HG02840 (cell line): ENCODE data around the gene ATF1.
"Not testable (repeated sequence)": the region's sequence is repeated elsewhere in the genome, so short reads cannot be mapped to it uniquely, and the experiment has no call there.

Source experiments
- ATAC-seq: cut with Tn5 transposase; IDR thresholded peaks from one replicate; pipeline ENCODE4 v1.9.1; 2021; ENCODE audit warnings: mild to moderate bottlenecking, moderate library complexity, moderate number of reproducible peaks; ENCODE audit not compliant: unreplicated experiment, low FRiP score

ATF1 gene

GRCh38 chr12:50790081-50790480, 26.2 kb downstream of the ATF1 start:
- no peak for ATAC-seq

GRCh38 chr12:50799908-50800307, 36.0 kb downstream of the ATF1 start:
- no peak for ATAC-seq

DNA sequence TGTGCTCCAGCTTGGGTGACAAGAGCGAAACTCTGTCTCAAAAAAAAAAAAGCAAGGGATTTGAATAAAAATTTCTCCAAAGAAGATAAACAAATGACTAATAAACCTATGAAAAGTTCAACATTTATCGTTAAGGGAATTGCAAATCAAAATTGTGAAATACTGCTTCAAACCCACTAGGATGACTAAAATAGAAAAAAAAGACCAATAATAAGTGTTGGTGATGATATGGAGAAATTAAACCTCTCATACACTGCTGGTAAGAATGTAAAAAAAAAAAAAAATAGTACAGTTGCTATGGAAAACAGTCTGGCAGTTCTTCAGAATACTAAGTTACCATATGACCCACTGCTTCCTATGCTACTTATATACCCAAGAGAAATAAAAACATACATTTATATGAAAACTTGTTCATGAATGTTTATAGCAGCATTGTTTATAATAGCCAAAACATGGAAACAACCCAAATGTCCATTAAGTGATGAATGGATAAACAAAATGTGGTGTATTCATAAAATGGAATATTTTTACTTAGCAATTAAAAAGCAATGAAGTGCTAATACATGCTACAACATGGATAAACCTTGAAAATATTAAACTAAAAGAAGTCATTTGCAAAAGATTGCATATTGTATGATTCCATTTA, 39.5 kb downstream of the ATF1 start:
- ATAC-seq = no peak

DNA sequence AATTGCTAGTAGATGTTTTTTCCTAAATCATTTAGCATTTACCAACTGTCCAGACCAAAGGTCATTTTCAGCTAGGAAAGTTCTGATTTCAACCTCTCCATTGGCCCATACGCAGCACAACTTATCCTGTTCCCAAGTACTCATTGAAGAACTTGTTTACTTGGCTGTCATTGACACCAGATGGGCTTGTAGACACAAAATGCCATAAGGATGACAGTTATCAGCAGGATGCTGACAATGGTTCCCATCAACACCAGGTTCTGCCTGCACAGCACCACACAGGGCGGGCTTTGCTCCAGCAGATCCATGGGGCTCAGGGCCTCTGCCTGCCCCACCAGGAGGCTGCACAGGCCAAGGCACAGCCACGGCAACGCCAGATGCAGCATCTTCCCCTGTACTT, 42.3 kb downstream of the ATF1 start:
- no peak for ATAC-seq

DNA sequence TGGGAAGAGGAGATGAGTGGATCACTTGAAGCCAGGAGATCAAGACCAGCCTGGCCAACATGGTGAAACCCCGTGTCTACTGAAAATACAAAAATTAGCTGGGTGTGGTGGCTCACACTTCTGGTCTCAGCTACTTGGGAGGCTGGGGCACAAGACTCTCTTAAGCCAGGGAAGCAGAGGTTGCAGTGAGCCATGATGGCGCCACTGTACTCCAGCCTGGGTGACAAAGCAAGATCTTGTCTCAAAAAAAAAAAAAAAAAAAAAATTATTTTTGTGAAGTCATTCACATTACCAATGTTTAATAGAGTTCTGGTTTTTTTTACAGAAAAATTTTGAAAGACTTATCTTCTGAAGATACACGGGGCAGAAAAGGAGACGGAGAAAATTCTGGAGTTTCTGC, 45.2 kb downstream of the ATF1 start:
- not testable (repeated sequence) for ATAC-seq

- ATAC-seq = not testable (repeated sequence)
Measured at GRCh38 chr12:50814921-50815320, 51.0 kb downstream of the ATF1 start.

GRCh38 chr12:50820177-50820576, 56.3 kb downstream of the ATF1 start:
- ATAC-seq = no peak

DNA sequence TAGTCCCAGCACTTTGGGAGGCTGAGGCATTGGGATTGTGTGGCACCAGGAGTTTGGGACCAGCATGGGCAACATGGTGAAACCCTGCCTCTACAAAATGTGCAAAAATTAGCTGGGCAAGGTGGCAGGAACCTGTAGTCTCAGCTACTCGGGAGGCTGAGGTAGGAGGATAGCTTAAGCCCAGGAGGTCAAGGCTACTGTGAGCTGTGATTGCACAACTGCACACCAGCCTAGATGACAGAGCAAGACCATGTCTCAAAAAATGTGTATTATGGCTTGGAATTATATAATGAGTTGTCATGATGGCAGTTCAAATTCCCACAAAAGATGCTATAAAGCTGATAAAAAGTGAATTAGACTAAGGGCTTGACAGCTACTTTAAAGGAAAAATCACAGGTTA, 58.2 kb downstream of the ATF1 start:
- ATAC-seq = no peak

DNA sequence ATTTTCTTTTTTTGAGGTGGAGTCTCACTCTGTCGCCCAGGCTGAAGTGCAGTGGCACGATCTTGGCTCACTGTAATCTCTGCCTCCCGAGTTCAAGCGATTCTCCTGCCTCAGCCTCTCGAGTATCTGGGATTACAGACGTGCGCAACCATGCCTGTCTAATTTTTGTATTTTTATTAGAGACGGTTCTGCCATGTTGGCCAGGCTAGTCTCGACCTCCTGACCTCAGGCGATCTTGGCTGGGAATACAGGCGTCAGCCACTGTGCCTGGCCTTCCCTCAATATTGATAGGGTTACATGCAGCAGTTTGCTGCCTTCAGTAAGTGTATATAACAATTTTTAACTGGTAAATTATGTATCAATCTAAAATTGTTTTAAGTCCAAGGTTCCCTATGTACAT, 59.8 kb downstream of the ATF1 start:
- not testable (repeated sequence) for ATAC-seq

DNA sequence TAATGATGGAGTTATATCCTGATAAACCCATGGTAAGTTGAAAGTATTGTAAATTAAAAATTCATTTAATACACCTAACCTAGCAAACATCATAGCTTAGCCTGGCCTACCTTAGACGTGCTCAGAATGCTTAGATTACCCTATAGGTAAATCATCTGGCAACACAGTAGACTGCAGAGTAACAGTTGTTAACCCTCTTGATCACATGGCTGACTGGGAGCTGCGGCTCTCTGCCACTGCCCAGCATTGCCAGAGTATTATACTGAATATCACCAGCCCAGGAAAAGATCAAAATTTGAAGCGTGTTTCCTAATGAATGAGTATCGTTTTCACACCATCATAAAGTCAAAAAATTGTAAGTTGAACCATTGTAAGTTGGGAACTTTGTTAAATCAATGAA, 61.0 kb downstream of the ATF1 start:
- ATAC-seq = no peak

GRCh38 chr12:50825372-50825838, 61.5 kb downstream of the ATF1 start:
- no peak for ATAC-seq

- ATAC-seq = no peak
Measured at GRCh38 chr12:50828121-50828520, 64.2 kb downstream of the ATF1 start.

GRCh38 chr12:50828886-50829285, 65.0 kb downstream of the ATF1 start:
- ATAC-seq = no peak

- not testable (repeated sequence) for ATAC-seq
Measured at GRCh38 chr12:50833801-50834200, 69.9 kb downstream of the ATF1 start.

- no peak for ATAC-seq
Measured at GRCh38 chr12:50839042-50839441, 75.1 kb downstream of the ATF1 start.

DNA sequence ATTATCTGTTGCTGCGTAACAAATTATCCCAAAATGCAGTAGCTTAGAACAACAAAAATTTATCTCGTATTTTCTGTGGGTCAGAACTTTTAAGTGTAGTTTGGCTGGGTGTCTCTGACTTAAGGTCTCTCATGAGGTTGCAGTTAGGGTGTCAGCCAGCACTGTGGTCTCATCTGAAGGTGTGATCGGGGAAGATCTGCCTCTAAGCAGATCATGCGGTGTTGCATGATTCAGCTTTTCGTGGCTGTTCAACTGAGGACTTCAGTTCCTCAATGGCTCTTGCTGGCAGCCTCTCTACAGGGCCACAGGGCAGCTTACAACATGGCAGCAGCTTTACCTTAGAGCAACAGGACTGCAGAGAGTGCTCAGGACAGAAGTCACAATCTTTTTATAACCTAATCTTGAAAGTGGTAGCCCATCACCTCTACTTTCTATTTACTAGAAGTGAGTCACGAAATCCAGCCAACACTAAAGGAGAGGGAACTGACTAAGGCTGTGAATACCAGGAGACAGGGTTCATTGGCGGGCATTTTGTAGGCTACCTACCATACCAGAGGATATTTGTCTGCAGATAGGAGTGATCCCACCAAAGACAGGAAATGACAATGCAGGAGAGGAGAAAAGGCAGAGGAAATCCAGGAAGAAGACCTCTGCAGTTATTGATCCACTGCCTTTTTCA, 77.0 kb downstream of the ATF1 start:
- no peak for ATAC-seq

GRCh38 chr12:50841716-50842531, 78.0 kb downstream of the ATF1 start:
- ATAC-seq = no peak

- ATAC-seq = no peak
Measured at GRCh38 chr12:50842637-50843493, 79.0 kb downstream of the ATF1 start, which contains the start of gene TMPRSS12. Gene TMPRSS12 (plus strand): TSS chr12:50842926. CDS start chr12:50842965, 39 bp downstream.

DNA sequence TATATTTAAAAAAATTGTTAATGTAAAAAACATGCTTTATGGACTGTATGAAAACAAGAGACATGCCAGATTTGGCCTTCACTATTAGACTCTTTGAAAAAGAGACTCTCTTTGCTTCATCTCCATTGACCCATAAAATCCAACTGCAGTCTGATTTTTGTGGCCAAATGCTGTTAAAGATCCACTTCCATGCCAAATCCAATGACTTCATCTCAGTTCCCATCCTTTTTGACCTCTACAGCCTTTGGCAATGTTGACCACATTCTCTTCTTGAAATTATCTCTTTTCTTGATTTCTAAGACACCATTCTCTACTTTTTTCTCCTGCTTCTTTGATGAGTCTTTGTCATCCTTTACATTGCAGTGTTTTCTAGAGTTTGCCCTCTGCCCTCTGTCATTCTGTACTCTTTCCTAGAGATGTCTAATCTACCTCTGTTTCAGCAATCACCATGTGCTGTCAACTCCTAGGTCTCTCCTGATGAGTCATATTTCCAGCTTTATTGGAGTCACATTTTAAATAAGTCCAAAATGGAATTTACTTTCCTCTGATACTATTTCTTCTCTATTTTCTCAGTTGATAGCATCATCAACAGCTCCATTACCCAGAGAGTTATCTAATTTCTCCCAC, 81.2 kb downstream of the ATF1 start:
- ATAC-seq = no peak

- no peak for ATAC-seq
Measured at GRCh38 chr12:50848963-50849362, 85.1 kb downstream of the ATF1 start.
